Measurements from ENCODE around the gene EPHB3.

EPHB3 gene

GRCh38 chr3:184564685-184565385 is 3.2 kb downstream of the EPHB3 start:
- DNase-seq = no peak

DNA sequence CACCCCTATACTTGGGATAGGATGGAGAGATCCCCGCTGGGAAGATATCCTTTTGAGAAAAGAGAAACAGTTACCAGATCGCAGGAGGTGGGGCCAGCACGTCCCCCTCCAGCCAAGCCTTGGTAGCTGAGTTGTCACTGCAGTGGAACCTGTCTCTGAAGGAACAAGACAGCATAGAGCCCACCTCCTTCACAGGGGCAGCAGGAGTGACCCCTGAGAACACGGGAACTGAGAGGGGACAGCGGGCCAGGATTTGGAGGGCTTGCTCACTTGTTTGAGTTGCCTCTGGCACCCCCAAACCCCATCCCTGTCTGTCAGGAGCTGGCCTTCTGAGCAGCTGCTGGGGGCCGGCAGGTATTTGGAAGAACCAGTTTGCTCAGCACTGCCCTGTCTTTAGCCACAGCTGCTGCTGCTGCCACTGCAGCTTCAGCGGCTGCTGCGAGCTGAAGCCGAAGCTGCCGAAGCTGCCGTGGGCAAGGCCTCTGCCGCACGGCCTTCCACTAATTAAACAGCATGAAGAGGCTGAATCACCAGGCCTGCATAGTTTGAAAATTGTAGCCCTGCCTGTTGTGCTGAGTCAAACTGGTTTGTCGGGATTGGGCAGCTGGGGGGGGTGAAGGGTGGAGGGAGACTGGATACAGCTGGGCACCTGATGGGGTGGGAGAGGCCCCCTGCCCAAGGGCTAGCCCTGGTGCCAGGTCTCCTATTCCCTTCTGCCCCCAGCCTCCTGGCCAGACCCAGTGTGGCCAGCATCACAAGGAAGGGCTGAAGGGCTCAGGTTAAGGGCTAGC is 4.0 kb downstream of the EPHB3 start:
- peak; percentile 91 for DNase-seq

DNA sequence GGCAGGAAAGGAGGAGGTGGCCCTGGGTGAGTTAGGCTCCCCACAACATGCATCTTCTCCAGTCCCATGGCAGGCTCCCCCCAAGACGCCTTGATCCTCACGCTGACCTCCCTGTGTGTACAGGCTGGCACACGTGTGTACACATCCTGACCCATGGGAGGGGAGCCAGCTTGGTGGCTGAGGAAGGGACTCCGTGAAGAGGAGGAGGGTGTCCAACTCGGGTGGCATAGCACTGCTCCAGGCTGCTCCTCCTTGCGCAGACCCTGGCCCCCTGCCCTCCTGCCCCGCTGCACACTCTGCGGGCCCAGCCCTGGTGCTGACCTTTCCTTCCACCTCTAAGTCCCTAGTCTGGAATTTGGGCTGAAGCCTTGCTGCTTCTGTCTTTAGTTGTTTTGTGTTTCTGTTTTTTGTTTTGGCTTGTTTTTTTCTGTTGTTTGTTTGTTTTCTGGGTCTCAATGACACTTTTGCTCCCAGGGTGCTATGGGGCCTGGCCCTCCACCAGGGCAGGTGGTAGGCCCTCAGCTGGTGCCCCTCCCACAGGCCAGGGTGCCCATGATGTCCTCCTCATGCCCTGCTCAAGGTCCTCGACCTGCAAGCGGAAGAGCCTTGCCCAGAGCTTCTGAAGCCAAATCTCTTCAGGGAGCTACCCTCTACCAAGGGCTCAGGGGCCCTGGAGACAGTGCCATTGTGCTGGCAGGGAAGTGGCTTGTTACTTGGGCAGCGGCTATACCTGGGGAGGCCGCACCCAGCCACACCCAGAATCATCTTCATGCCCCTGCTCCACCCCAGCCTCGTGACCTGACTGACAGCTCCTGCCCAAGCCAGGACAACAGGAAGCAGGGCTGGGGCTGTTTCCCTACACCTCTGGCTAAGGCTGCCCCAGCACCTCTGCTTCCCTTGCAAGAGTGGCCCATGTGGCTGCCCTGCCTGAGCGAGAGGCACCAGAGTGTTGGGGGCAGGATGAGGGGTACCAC is 5.1 kb downstream of the EPHB3 start:
- no peak for DNase-seq

- DNase-seq = peak; percentile 46
Measured at GRCh38 chr3:184567946-184568559, 6.5 kb downstream of the EPHB3 start.

DNA sequence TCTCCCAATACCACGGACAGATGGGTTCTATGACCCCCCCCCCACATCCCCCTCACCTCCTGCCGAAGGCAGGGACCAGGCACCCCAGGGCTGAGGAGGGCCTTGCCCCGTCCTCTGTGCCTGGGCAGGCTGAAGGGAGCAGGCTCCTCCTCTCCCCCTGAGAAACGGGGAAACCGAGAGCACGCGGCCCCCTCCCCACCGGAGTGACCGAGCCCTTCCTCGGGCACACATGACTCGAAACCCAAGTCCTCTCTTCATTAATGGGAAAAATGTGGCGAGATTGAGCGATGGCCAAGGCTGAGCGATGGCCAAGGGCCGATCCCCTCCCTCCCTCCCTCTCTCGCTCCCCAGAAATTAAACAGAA is 7.0 kb downstream of the EPHB3 start:
- no peak for DNase-seq

GRCh38 chr3:184568924-184569829 is 7.6 kb downstream of the EPHB3 start:
- peak; percentile 100 for DNase-seq

GRCh38 chr3:184570035-184570434 is 8.4 kb downstream of the EPHB3 start:
- no peak for DNase-seq

DNA sequence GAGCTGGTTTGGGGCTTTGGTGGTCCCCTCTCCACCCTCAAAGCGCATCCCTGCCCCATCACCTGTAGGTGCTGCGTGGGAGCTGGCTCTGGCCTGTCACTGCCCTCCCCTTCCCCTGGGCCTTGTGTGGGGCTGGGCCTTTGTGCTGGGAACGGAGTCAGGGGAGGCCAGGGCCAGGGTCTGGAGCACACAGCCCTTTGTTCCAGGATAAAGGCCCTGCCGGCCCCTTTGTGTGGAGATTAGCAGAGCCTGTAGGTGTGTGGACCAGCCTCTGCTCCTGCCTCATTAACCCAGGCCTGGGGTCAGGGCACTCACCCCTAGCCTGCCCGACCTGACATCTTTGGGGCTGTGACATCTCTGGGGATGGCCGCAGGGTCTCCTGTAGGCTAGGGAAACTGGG is 8.9 kb downstream of the EPHB3 start:
- DNase-seq = no peak

DNA sequence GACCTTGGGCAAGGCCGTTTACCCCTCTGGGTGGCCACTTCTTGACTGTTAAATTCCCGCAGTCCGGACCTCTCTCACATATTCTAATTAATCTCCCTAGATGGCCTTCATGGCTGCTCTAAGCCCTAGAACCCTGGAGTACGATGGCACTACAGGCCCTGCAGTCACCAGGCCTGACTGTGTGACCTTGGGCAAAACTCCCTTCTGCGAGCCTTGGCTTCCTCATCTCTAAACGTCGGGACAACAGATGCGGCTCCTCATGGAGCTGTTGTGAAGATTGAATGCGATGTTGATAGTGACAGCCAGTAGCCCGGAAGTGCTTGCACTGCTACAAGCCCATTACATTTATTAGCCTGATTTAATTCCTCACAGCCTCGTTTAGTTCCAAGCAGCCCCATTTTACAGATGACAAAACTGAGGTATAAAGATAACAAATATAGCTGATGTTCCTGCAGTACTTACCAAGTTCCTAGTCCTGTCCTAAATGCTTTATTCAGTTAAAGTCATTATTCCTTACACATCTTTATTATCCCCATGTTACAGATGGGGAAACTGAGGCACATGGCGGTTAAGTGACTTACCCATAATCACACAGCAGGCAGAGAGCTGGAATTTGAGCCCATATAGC is 10.3 kb downstream of the EPHB3 start:
- no peak for DNase-seq

GRCh38 chr3:184572633-184573270 is 11.2 kb downstream of the EPHB3 start:
- no peak for DNase-seq

DNA sequence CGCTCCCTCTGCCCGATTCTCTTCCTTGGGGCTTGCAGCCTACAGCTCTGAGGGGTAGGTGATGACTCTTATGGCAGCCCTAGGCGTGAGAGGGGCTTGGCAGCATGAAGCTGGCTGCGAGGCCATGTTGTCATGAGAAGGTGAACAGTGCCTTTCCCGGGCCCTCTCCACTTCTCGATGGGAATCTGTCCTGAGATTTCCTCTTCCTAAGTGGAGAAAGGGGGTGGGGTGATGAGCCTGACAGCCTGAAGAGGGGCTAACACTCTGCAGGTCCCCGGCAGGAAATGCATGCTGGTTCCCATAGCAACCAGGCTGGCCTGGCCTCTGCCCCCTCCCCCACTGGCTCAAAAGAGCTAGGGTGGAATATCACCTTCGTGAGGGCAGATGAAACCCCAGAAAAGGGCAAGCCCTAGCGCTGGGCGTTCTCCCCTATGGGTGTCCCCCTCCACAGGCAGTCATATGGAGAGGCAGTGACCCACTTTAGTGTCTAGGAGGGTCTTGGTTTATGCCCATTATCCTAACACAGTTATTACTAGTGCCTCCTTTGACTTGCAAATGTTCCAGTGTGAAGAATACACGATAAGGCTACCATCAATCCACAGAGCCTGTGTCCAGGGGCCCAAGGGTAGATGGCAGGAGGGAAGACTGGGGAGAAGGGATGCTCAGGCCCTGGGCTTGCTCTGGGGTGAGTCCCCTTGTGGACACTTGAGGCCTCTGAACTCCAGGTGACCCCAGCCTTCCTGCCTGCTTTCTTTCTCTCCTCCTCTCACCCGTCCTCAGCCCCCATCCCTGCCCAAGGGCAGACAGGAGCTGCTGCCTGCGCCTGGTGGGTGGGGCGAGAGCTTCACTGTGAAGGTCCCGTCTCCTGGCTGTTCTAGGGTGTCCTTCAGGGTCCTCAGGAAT is 13.2 kb downstream of the EPHB3 start:
- DNase-seq = peak; percentile 54

DNA sequence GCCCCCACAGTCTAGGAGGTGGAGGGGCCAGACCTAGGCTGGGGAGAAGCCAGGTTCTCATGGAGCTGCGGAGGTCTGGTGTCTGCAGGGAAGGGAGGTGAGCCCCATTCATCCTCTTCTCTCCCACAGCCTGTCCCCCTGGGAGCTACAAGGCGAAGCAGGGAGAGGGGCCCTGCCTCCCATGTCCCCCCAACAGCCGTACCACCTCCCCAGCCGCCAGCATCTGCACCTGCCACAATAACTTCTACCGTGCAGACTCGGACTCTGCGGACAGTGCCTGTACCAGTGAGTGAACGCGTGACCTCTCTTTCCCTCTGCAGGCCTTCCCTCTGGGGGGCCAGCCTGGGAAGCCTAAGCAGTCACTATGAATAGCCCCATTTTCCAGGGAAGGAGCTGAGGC is 14.1 kb downstream of the EPHB3 start:
- DNase-seq = no peak

DNA sequence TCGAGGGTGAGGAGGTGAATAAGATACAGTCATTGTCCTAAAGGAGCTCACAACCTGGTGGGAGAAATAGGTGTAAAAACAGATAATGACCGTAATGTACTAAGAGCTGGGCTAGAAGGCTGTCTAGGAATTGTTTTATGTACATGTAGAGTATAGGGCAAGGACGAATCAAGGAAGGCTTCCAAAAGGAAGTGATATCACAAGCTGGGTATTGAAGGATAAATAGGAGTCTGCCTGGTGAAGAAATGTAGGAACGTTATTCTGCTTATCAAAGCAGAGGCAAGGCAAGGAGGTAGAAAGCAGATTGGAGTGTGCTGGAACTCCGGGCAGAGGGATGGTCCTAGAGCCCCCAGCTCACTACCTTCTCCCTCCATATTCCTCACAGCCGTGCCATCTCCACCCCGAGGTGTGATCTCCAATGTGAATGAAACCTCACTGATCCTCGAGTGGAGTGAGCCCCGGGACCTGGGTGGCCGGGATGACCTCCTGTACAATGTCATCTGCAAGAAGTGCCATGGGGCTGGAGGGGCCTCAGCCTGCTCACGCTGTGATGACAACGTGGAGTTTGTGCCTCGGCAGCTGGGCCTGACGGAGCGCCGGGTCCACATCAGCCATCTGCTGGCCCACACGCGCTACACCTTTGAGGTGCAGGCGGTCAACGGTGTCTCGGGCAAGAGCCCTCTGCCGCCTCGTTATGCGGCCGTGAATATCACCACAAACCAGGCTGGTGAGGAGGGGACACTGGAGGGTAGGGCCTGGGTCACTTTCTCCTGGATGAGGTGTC is 15.1 kb downstream of the EPHB3 start:
- DNase-seq = no peak

- DNase-seq = no peak
Measured at GRCh38 chr3:184577546-184577945, 16.0 kb downstream of the EPHB3 start.

GRCh38 chr3:184578218-184578617 is 16.6 kb downstream of the EPHB3 start:
- no peak for DNase-seq

DNA sequence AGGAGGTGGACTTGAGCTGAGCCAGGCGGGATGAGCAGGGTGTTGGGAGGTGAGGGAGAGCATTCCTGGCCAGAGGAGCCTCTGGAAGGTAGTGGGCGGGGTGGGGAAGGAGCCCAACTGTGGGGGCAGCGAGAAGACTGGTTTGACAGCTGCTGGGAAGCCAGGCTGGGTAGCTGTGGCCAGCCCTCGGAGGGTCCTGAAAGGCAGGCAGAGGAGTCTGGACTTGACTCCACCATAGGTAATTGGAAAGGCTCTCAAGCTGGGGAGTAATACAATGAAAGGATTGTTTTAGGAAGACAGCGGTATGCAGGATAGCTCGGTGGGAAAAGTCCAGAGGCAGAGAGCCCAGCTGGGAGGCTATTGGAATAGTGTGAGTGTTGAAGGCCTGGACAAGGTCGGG is 17.2 kb downstream of the EPHB3 start:
- no peak for DNase-seq

DNA sequence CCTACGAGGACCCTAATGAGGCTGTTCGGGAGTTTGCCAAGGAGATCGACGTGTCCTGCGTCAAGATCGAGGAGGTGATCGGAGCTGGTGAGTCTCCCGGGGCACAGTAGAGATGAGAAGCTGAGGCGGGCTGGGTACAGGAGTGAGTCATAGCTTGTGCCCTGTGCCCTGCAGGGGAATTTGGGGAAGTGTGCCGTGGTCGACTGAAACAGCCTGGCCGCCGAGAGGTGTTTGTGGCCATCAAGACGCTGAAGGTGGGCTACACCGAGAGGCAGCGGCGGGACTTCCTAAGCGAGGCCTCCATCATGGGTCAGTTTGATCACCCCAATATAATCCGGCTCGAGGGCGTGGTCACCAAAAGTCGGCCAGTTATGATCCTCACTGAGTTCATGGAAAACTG is 17.9 kb downstream of the EPHB3 start:
- no peak for DNase-seq

DNA sequence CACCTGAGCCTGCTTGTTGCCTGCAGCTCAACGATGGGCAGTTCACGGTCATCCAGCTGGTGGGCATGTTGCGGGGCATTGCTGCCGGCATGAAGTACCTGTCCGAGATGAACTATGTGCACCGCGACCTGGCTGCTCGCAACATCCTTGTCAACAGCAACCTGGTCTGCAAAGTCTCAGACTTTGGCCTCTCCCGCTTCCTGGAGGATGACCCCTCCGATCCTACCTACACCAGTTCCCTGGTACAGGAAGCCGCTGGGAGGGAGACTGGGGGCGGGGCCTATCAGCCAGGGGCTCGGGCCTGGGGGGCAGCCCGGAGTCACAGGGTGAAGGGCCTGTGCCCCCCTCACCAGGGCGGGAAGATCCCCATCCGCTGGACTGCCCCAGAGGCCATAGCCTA is 18.8 kb downstream of the EPHB3 start:
- no peak for DNase-seq

- DNase-seq = no peak
Measured at GRCh38 chr3:184581331-184581855, 19.8 kb downstream of the EPHB3 start.
